Kidney (tissue), 14 donors: ENCODE data around the gene ERP44. TPM values are rescaled to one million over a fixed set of nuclear protein-coding genes. Genes with fewer than 3 reads are reported as not detected.
A peak's percentile ranks its signal among the peaks of the same experiment; 100 is the strongest.

Experiments used
- DNase-seq, 5 donors: peaks; one replicate each; pipeline ENCODE4 v3.0.0-alpha.2; 2013 to 2020
- FAIRE-seq: peaks from 2 replicates; lab custom pipeline; 2012; peaks lifted over from hg19 to GRCh38; lab: Jason Lieb, UNC
- H3K27ac ChIP-seq, 2 donors: one replicate each; pipeline ENCODE4 v1.7.0; 2013; ENCODE audit warnings: low read depth in 2 of 2, low read length in 2 of 2, inconsistent platforms in 1 of 2
- H3K27me3 ChIP-seq: one replicate; pipeline ENCODE4 v1.7.1; 2013; ENCODE audit warnings: low read length, inconsistent platforms; ENCODE audit not compliant: control insufficient read depth, insufficient read depth
- H3K36me3 ChIP-seq, 3 donors: one replicate each; pipeline versions ENCODE4 v1.7.0 to v1.7.1; 2013; ENCODE audit warnings: low read length in 3 of 3, control low read depth in 1 of 3, inconsistent platforms in 1 of 3; ENCODE audit not compliant: insufficient read depth in 3 of 3, control insufficient read depth in 2 of 3
- H3K4me1 ChIP-seq, 3 donors: one replicate each; pipeline versions ENCODE4 v1.7.0 to v1.7.1; 2013; ENCODE audit warnings: low read length in 3 of 3, inconsistent platforms in 1 of 3, low read depth in 1 of 3; ENCODE audit not compliant: control insufficient read depth in 2 of 3, insufficient read depth in 2 of 3
- H3K4me3 ChIP-seq, 3 donors: one replicate each; pipeline versions ENCODE4 v1.7.0 to v1.8.1; 2013; ENCODE audit warnings: low read length in 3 of 3, control low read depth in 1 of 3, inconsistent platforms in 1 of 3
- H3K9ac ChIP-seq, 3 donors: one replicate each; pipeline versions ENCODE4 v1.7.0 to v1.7.1; 2013; ENCODE audit warnings: low read length in 3 of 3, control low read depth in 1 of 3, inconsistent platforms in 1 of 3
- H3K9me3 ChIP-seq, 3 donors: one replicate each; pipeline versions ENCODE4 v1.7.0 to v1.7.1; 2013; ENCODE audit warnings: low read length in 3 of 3, control low read depth in 1 of 3, inconsistent platforms in 1 of 3; ENCODE audit not compliant: control insufficient read depth in 2 of 3, insufficient read depth in 1 of 3
- intact Hi-C: fragments of 100-400 bp; cut with DNase I; formaldehyde crosslinking; loops from one replicate; pipeline ENCODE4 v1.11.1; 2022
- polyA plus RNA-seq: library from polyadenylated mRNA; stranded (reverse); fragments of 350-450 nt; fragmentation: Illumina TruSeq; extraction: RNeasy Lipid Tissue Mini Kit (QIAGEN cat#74804); gene quantifications from one replicate; pipeline ENCODE4 v1.2.3, GENCODE V29; 2014; ENCODE audit warnings: low read depth, low replicate concordance; ENCODE audit not compliant: insufficient read depth
- total RNA-seq: library from RNA; stranded (reverse); fragmentation: NEBNext Ultra II Directional; extraction: Animal tissue kit (Norgen Biotek cat#: 25700); gene quantifications from one replicate; pipeline ENCODE4 v1.2.1, GENCODE V29; 2021
- TF ChIP-seq, protein P1 (sequence below): IDR thresholded peaks from 3 replicates; pipeline ENCODE4 v1.5.1; 2012; ENCODE audit warnings: mild to moderate bottlenecking, moderate library complexity, borderline replicate concordance; ENCODE audit not compliant: insufficient read depth; ENCODE audit errors: extremely low read depth
- donor health status: control.
- donor health status: control.
- donor health status: control.
- donor health status: control.
- donor health status: control.
- donor health status: DM: yes; HTN: yes; CAD: no.
- donor health status: Normal renal cell carcinoma (clear cell type).

Gene ERP44
- total and polyA plus RNA-seq, 2 donors from 2014 or later = 22.3 to 24.1 TPM

DNA sequence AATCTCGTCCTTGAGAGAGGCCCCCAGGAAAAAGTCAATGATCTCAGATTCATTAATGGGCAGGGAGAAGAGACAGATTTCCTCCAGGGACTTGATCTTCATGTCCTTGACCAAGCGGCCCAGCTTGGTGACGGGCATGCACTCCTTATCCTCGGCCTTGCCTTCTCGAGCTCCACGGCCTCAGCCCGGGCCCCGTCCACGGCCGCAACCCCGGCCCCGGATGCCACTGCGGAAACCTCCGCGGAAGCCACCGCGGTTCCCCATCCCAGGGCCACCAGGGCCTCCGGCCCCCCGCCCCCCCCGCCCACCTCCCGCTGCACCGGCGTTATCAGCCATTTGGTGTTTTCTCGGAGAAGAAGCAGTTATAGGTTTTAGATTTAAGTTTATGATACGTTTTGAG, 18.5 kb upstream of the ERP44 start:
- Histone ChIP-seq H3K36me3 (peaks cover 0 to 4% (median 0%) of the 10 kb centered on the region in 3 donors), H3K4me1 (no peaks in the 10 kb centered on the region), H3K27me3 (no peaks in the 10 kb centered on the region), H3K9ac (no peak overlapping the region), H3K9me3 (no peaks in the 10 kb centered on the region), H3K4me3 (no peak overlapping the region), H3K27ac (no peak overlapping the region)
- TF ChIP-seq, protein P1, sequence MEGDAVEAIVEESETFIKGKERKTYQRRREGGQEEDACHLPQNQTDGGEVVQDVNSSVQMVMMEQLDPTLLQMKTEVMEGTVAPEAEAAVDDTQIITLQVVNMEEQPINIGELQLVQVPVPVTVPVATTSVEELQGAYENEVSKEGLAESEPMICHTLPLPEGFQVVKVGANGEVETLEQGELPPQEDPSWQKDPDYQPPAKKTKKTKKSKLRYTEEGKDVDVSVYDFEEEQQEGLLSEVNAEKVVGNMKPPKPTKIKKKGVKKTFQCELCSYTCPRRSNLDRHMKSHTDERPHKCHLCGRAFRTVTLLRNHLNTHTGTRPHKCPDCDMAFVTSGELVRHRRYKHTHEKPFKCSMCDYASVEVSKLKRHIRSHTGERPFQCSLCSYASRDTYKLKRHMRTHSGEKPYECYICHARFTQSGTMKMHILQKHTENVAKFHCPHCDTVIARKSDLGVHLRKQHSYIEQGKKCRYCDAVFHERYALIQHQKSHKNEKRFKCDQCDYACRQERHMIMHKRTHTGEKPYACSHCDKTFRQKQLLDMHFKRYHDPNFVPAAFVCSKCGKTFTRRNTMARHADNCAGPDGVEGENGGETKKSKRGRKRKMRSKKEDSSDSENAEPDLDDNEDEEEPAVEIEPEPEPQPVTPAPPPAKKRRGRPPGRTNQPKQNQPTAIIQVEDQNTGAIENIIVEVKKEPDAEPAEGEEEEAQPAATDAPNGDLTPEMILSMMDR = no peak
- intact Hi-C loops = no loop called here
- no peak for FAIRE-seq
- peak in 1 of 5 donors; percentile 36 for DNase-seq

GRCh38 chr9:100112677-100113336, 14.0 kb upstream of the ERP44 start:
- no peak for FAIRE-seq
- TF ChIP-seq, protein P1 = no peak
- Histone ChIP-seq H3K36me3 (peaks cover 0 to 4% (median 3%) of the 10 kb centered on the region in 3 donors), H3K9ac (no peak overlapping the region), H3K4me3 (no peak overlapping the region), H3K4me1 (peaks cover 0 to 6% (median 4%) of the 10 kb centered on the region in 3 donors), H3K27me3 (no peaks in the 10 kb centered on the region), H3K27ac (no peak overlapping the region), H3K9me3 (no peaks in the 10 kb centered on the region)
- intact Hi-C loops = no loop called here
- no peak for DNase-seq

DNA sequence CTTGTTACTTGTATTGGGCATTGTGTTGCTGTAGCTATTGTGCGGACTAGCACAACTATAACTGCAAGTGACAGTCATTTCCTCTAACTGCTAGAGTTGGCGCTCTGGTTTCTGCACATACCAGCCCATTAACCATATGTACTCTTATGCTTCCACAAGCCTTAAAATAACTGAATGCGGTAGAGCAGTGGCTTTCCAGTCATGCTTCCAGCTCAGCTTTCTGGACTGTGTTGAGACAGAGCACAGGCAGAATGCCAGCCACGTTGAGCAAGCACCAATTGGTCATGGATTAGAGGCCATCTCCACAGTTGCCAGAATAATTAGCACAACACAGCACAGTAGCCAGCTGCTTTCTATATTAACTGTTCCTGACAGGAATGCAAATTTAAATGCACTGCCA, 12.4 kb upstream of the ERP44 start:
- TF ChIP-seq, protein P1 = no peak
- Histone ChIP-seq H3K9me3 (no peaks in the 10 kb centered on the region), H3K27me3 (no peaks in the 10 kb centered on the region), H3K4me1 (peaks cover 0 to 6% (median 4%) of the 10 kb centered on the region in 3 donors), H3K4me3 (no peak overlapping the region), H3K9ac (no peak overlapping the region), H3K36me3 (peaks cover 2 to 9% (median 4%) of the 10 kb centered on the region in 3 donors), H3K27ac (no peak overlapping the region)
- FAIRE-seq = peak; percentile 62
- intact Hi-C loops = no loop called here
- DNase-seq = peak in 2 of 5 donors; percentile 25 to 94
